ENCODE results near the gene TRIM36.

TRIM36 gene

GRCh38 chr5:115136294-115136693 is 33.4 kb downstream of the TRIM36 start:
- H3K4me1 ChIP-seq (ENCODE audit: control insufficient read depth, low read length), result no peaks in the 10 kb centered on the region
- H3K79me2 ChIP-seq (ENCODE audit: control insufficient read depth, low read length), result no peaks in the 10 kb centered on the region
- H4K20me1 ChIP-seq (ENCODE audit: control insufficient read depth, insufficient read depth, low read depth, low read length), result no peaks in the 10 kb centered on the region
- H3K4me3 ChIP-seq (ENCODE audit: low read length), result no peak overlapping the region
- no peaks in the 10 kb centered on the region for H3K36me3 ChIP-seq (ENCODE audit: control insufficient read depth, low read length)
- H3K4me2 ChIP-seq (ENCODE audit: low read length), result no peak overlapping the region
- no peak overlapping the region for H3K27ac ChIP-seq (ENCODE audit: low read depth, low read length)
- no peaks in the 10 kb centered on the region for H3F3A ChIP-seq (ENCODE audit: control insufficient read depth, insufficient read depth)
- H3K9me2 ChIP-seq (replicated peaks; ENCODE audit: control insufficient read depth, low read length), result no peaks in the 10 kb centered on the region
- TF ChIP-seq CTCF (IDR thresholded peaks at IDR 0.05; ENCODE audit: low read depth, low read length, poor library complexity, severe bottlenecking) (no peak), EZH2phosphoT487 (IDR thresholded peaks at IDR 0.05; ENCODE audit: borderline replicate concordance, low read length) (no peak)
- H3K9me3 ChIP-seq (ENCODE audit: control insufficient read depth, insufficient read depth, low read length), result no peaks in the 10 kb centered on the region
- H3K27me3 ChIP-seq (ENCODE audit: control insufficient read depth, low read length), result no peaks in the 10 kb centered on the region

GRCh38 chr5:115132465-115132864 is 37.2 kb downstream of the TRIM36 start:
- H3K27me3 ChIP-seq (ENCODE audit: control insufficient read depth, low read length), result no peaks in the 10 kb centered on the region

GRCh38 chr5:115126303-115126702 is 43.4 kb downstream of the TRIM36 start:
- H3K4me1 ChIP-seq (ENCODE audit: control insufficient read depth, low read length), result no peaks in the 10 kb centered on the region
- H4K20me1 ChIP-seq (ENCODE audit: control insufficient read depth, insufficient read depth, low read depth, low read length), result no peaks in the 10 kb centered on the region
- no peaks in the 10 kb centered on the region for H3K79me2 ChIP-seq (ENCODE audit: control insufficient read depth, low read length)
- H3K36me3 ChIP-seq (ENCODE audit: control insufficient read depth, low read length), result no peaks in the 10 kb centered on the region
- H3K9me2 ChIP-seq (replicated peaks; ENCODE audit: control insufficient read depth, low read length), result no peaks in the 10 kb centered on the region
- TF ChIP-seq CTCF (IDR thresholded peaks at IDR 0.05; ENCODE audit: low read depth, low read length, poor library complexity, severe bottlenecking), result no peak
- no peak overlapping the region for H3K4me3 ChIP-seq (ENCODE audit: low read length)
- H3K4me2 ChIP-seq (ENCODE audit: low read length), result no peak overlapping the region
- no peaks in the 10 kb centered on the region; the same call in 1 of the 2 replicates for H3F3A ChIP-seq (ENCODE audit: control insufficient read depth, insufficient read depth)
- H3K27ac ChIP-seq (ENCODE audit: low read depth, low read length), result no peak overlapping the region
- H3K9me3 ChIP-seq (ENCODE audit: control insufficient read depth, insufficient read depth, low read length), result no peaks in the 10 kb centered on the region
- H3K27me3 ChIP-seq (ENCODE audit: control insufficient read depth, low read length), result no peaks in the 10 kb centered on the region

More at GRCh38 chr5:115132465-115132864, 37.2 kb downstream of the TRIM36 start:
- Histone ChIP-seq H3K27ac (ENCODE audit: low read depth, low read length) (no peak overlapping the region), H3K36me3 (ENCODE audit: control insufficient read depth, low read length) (no peaks in the 10 kb centered on the region), H3K9me3 (ENCODE audit: control insufficient read depth, insufficient read depth, low read length) (no peaks in the 10 kb centered on the region), H3K9me2 (replicated peaks; ENCODE audit: control insufficient read depth, low read length) (no peaks in the 10 kb centered on the region), H3F3A (ENCODE audit: control insufficient read depth, insufficient read depth) (no peaks in the 10 kb centered on the region), H3K4me1 (ENCODE audit: control insufficient read depth, low read length) (no peaks in the 10 kb centered on the region), H4K20me1 (ENCODE audit: control insufficient read depth, insufficient read depth, low read depth, low read length) (no peaks in the 10 kb centered on the region), H3K4me2 (ENCODE audit: low read length) (no peak overlapping the region), H3K4me3 (ENCODE audit: low read length) (no peak overlapping the region), H3K79me2 (ENCODE audit: control insufficient read depth, low read length) (no peaks in the 10 kb centered on the region)
- TF ChIP-seq EZH2phosphoT487 (IDR thresholded peaks at IDR 0.05; ENCODE audit: borderline replicate concordance, low read length) (no peak), CTCF (IDR thresholded peaks at IDR 0.05; ENCODE audit: low read depth, low read length, poor library complexity, severe bottlenecking) (no peak)

GRCh38 chr5:115124741-115125140 is 45.0 kb downstream of the TRIM36 start:
- Histone ChIP-seq H3K9me2 (replicated peaks; ENCODE audit: control insufficient read depth, low read length) (no peaks in the 10 kb centered on the region), H3K4me3 (ENCODE audit: low read length) (no peak overlapping the region), H3K79me2 (ENCODE audit: control insufficient read depth, low read length) (no peaks in the 10 kb centered on the region), H3K9me3 (ENCODE audit: control insufficient read depth, insufficient read depth, low read length) (no peaks in the 10 kb centered on the region), H3K4me1 (ENCODE audit: control insufficient read depth, low read length) (no peaks in the 10 kb centered on the region), H3K4me2 (ENCODE audit: low read length) (no peak overlapping the region), H3F3A (ENCODE audit: control insufficient read depth, insufficient read depth) (no peaks in the 10 kb centered on the region; the same call in 1 of the 2 replicates), H3K27ac (ENCODE audit: low read depth, low read length) (no peak overlapping the region), H3K36me3 (ENCODE audit: control insufficient read depth, low read length) (no peaks in the 10 kb centered on the region), H3K27me3 (ENCODE audit: control insufficient read depth, low read length) (no peaks in the 10 kb centered on the region), H4K20me1 (ENCODE audit: control insufficient read depth, insufficient read depth, low read depth, low read length) (no peaks in the 10 kb centered on the region)
- TF ChIP-seq EZH2phosphoT487 (IDR thresholded peaks at IDR 0.05; ENCODE audit: borderline replicate concordance, low read length), result no peak
- no peak for TF ChIP-seq CTCF (IDR thresholded peaks at IDR 0.05; ENCODE audit: low read depth, low read length, poor library complexity, severe bottlenecking)
